HEK293T (cell line): ENCODE data around the gene CBFA2T3.

Experiments
- ARNT ChIP-seq: fragments of 450-650 bp; IDR thresholded peaks from 2 replicates; pipeline ENCODE4 v1.6.1; 2017; ENCODE audit warnings: mild to moderate bottlenecking
- BHLHE40 ChIP-seq: fragments of 450-650 bp; IDR thresholded peaks from 2 replicates; pipeline ENCODE4 v1.6.1; 2016; ENCODE audit warnings: mild to moderate bottlenecking, moderate library complexity, borderline replicate concordance
- CTBP1 ChIP-seq: fragments of 450-650 bp; IDR thresholded peaks from 2 replicates; pipeline ENCODE4 v1.6.1; 2016; ENCODE audit warnings: borderline replicate concordance
- ELF4 ChIP-seq: fragments of 450-650 bp; IDR thresholded peaks from 2 replicates; pipeline ENCODE4 v1.6.1; 2017; ENCODE audit warnings: antibody characterized with exemption
- L3MBTL2 ChIP-seq: fragments of 450-650 bp; conservative IDR thresholded peaks from 2 replicates; pipeline ENCODE4 v1.6.1; 2016; ENCODE audit warnings: mild to moderate bottlenecking
- NFRKB ChIP-seq: fragments of 450-650 bp; IDR thresholded peaks from 2 replicates; pipeline ENCODE4 v1.6.1; 2016; ENCODE audit warnings: mild to moderate bottlenecking, moderate library complexity
- SUZ12 ChIP-seq: fragments of 450-650 bp; IDR thresholded peaks from 2 replicates; pipeline ENCODE4 v1.6.1; 2016; ENCODE audit warnings: mild to moderate bottlenecking
- TARDBP ChIP-seq: fragments of 450-650 bp; IDR thresholded peaks from 2 replicates; pipeline ENCODE4 v1.6.1; 2016

- TF ChIP-seq ARNT = no peak
- no peak for TF ChIP-seq BHLHE40
- TF ChIP-seq CTBP1 = no peak
- TF ChIP-seq SUZ12 = no peak
- TF ChIP-seq TARDBP = no peak
- no peak for TF ChIP-seq L3MBTL2
- no peak for TF ChIP-seq NFRKB
- no peak for TF ChIP-seq ELF4
These were observed 119.2 kb downstream of the CBFA2T3 start for GRCh38 chr16:88857728-88858339.
